Smooth muscle cell of bladder (primary cell): ENCODE data around the gene NAALADL2. TPM values are rescaled to one million over a fixed set of nuclear protein-coding genes. Genes with fewer than 3 reads are reported as not detected.

Experiments used
- total RNA-seq: library from RNA; depleted of rRNA; stranded (reverse); fragments of >200 nt; gene quantifications from 2 replicates; pipeline ENCODE4 v1.2.3, GENCODE V29; 2014

Gene NAALADL2
- total RNA-seq, result 12.9 and 13.7 TPM in 2 replicates

GRCh38 chr3:174859114-174859735 lies at the start of gene NAALADL2:
NAALADL2 (plus strand) TSS chr3:174859334.

